Activated CD4-positive, alpha-beta T cell treated with anti-CD3 and anti-CD28 coated beads, Interleukin-2, Interleukin-4, amounts not matched to agents 100 ng/mL and 50 ng/mL, durations not matched to agents 16 hours and 8 hours (primary cell): Measurements from ENCODE around the gene PDXP.
"Not testable (repeated sequence)": the region's sequence is repeated elsewhere in the genome, so short reads cannot be mapped to it uniquely, and the experiment has no call there.

Experiments
- DNase-seq: peaks from one replicate; pipeline ENCODE4 v3.0.0-alpha.2; 2020; ENCODE audit warnings: low spot score

Gene PDXP

GRCh38 chr22:37674951-37675929 is 16.7 kb downstream of the PDXP start, which contains the start of gene LGALS1:
Gene LGALS1 (plus strand): TSS chr22:37675636. CDS start chr22:37675703, 67 bp downstream.
- peak; percentile 90 for DNase-seq

- no peak for DNase-seq
Observed at GRCh38 chr22:37675930-37676735, 17.6 kb downstream of the PDXP start.

- DNase-seq, result peak; percentile 94
Observed at GRCh38 chr22:37676736-37677492, 18.4 kb downstream of the PDXP start.

DNA sequence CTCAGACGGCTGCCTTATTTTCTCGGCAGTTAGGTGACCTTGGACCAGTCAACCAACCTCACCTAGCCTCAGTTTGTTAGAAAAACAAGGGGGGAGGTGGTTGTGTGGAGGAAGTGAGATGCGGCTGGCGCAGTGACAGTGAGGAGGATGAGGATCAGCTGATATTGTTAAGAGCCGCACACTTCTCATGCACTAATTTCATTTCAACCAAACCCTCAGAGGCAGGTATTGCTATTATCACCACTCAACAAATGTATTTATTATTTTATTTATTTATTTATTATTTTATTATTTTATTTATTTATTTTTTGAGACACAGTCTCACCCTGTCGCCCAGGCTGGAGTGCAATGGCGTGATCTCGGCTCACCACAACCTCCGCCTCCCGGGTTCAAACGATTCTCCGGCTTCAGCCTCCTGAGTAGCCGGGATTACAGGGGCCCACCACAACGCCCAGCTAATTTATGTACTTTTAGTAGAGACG is 19.0 kb downstream of the PDXP start:
- no peak for DNase-seq

- no peak for DNase-seq
Observed at GRCh38 chr22:37678372-37678771, 19.8 kb downstream of the PDXP start.

DNA sequence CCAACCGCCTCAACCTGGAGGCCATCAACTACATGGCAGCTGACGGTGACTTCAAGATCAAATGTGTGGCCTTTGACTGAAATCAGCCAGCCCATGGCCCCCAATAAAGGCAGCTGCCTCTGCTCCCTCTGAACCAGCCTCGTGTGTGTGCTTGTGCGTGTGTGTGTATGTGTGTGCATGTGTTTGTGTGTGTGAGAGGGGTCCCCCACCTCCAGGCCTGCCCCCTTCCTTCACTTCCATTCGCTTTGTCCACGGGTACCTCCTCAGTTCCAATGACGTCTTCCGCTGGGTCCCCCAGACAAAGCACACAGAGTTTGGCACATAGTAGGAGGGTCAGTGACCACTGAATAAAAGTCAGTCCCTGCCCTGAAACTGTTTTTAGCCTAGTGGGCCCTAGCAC is 21.1 kb downstream of the PDXP start:
- no peak for DNase-seq

DNA sequence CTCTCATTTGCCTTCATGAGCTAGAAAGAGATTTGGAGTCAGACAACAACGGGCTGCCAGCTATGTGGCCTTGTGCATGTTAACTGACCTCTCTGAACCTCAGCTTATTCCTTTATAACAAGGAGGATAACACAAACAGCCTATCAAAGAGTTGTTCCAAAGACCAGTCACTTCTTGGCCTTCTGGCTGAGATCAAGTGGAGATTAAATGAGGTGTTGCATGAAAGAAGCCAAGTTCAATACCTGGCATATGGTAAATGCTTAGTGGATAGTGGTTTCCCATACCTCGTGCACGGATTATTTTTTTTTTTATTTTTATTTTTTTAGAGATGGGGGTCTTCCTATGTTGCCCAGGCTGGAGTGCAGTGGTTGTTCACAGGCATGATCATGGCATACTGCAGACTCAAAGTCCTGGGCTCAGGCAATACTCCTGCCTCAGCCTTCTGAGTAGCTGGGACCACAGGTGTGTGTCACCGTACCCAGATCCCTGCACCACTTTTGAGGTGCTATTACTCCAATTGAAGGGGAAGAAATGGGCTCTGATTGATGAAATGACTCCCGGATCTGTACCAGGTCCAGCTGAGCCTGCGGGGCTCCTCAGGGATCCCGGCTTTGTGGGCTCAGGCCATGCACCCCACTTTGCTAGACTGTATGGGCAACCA is 21.8 kb downstream of the PDXP start:
- no peak for DNase-seq

DNA sequence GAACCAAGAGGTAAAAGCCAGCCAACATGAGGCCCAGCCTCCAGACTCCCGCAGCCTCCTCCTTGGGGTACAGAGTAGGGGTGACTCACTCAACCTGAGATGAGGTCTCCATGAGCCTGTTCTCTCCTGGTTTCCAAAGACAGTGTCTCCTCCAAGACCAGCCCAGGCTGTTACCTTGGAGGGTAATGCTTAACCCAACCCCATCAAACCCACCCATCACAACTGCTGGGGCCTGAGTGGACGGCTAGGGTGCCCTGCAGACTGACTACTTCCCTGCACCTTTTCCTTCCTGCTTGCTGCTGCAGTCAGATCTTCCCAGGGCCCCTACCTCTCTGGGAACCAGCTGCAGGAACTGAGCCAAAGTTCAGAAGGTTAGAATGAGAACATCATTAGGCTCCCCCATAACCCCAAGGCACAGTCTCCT is 22.5 kb downstream of the PDXP start:
- no peak for DNase-seq

- peak; percentile 83 for DNase-seq
Observed at GRCh38 chr22:37681556-37682049, 23.1 kb downstream of the PDXP start.

DNA sequence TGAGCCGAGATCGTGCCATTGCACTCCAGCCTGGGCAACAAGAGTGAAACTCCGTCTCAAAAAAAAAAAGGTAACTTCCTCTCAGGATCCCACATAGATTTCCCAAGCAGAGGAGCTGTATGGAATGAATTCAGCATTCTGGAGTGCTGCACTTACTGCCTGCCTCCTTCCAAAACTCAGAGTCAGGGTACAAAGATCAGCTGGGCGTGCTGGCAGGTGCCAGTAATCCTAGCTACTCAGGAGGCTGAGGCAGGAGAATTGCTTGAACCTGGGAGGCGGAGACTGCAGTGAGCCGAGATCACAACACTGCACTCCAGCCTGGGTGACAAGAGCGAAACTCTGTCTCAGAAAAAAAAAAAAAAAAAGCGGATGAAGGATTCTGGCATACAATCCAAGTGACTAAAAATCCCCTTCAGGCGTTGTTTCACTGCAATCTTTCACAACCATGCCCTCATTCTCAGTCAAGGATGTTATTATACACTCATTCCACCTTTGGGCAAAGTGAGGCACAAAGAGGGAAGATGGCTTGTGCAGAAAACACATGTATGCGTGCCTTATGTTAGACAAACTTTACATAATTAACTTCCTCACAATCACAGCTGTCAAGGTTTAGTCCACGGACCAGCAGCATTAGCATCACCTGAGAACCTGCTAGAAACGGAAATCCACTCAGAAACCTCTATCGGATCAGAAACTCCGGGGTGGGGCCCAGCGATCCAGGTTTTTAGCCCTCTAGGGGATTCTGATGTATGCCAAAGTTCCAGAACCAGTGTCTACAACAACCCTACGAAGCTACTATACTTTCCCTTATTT is 26.5 kb downstream of the PDXP start:
- no peak for DNase-seq

GRCh38 chr22:37686002-37686982 is 27.8 kb downstream of the PDXP start, which contains the start of gene NOL12:
Gene NOL12 (plus strand): TSS chr22:37686343. CDS start chr22:37686393, 50 bp downstream.
- DNase-seq, result peak; percentile 82

GRCh38 chr22:37690407-37690806 is 31.9 kb downstream of the PDXP start:
- DNase-seq, result no peak

DNA sequence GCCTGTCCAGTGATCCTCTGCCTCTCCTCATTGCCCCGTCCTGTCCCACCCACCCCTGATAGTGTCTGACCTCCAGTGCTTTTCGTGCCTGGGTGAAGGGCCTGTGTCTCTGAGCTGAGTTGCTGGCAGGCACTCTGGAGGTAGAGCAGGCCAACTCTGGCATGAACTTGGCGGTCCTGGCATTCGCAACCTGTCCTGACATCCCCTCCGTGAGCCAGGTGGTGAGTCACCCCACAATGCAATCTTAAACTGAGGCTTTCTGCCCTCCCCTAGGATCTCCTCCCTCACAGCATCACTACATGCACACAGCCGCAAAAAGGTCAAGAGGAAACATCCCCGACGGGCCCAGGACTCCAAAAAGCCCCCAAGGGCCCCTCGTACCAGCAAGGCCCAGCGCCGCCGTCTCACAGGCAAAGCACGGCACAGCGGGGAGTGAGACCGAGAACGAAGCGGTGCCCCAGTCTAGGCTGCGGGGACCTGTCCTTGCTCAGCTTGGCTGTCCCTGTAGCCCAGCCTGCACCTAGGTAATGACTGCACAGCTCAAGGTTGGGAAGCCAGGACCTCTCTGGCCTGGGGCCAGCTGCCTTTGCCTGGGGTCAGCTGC is 32.5 kb downstream of the PDXP start:
- no peak for DNase-seq

DNA sequence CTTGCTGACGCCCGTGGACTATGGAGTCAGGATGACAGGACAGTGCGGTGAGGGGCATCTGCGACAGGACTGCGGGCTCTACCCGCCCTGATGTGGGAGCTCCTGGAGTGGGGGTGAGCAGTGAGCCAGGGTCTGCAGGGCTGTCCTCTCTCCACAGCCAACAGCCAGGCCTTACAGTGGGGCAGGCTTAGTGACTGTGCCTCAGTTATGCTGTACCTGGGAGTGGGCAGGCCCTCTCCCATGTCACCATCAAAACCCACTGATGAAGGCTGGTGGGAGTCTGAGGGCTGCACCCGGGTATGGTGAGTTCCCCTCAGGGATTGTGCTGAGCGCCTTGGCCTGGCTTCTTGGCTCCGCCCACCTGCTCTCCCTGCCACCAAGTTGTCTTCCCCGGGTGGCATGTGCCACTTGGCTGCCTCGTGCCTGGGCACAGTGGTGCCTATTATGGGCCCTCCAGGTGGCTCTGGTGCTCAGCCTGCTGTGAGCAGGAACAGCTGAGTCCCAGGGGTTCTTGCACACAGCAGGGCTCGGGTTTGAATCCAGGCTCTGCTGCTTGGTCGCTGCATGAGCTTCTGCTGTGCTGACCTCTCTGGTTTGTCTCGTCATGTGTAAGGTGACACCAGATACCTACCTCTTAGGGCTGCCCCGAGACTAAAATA is 34.2 kb downstream of the PDXP start:
- DNase-seq, result no peak

DNA sequence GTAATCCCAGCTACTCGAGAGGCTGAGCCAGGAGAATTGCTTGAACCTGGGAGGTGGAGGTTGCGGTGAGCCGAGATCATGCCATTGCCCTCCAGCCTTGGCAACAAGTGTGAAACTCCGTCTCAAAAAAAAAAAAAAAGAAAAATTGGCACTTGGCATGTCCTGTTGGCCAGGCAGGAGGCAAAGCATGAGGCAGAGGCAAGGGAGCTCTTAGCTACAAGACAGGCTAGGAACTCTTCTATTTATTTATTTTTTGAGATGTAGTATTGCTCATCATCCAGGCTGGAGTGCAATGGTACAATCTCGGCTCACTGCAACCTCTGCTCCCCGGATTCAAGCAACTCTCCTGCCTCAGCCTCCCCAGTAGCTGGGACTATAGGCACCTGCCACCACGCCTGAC is 35.6 kb downstream of the PDXP start:
- not testable (repeated sequence) for DNase-seq

- not testable (repeated sequence) for DNase-seq
Observed at GRCh38 chr22:37696260-37696656, 37.7 kb downstream of the PDXP start.

- DNase-seq, result peak; percentile 86
Observed at GRCh38 chr22:37696657-37697537, 38.4 kb downstream of the PDXP start, which contains the start of gene TRIOBP. Gene TRIOBP (plus strand): TSS chr22:37697048. CDS start chr22:37701366, 4,318 bp downstream.
